PC-9 (cell line): ENCODE data around the gene TPM2. TPM values are rescaled to one million over a fixed set of nuclear protein-coding genes. Genes with fewer than 3 reads are reported as not detected.

Experiments
- BruUV-seq: library from RNA; stranded (reverse); fragments of 400-500 nt; replicated peaks from 2 replicates; lab custom pipeline; 2021; lab: Mats Ljungman, UMichigan
- CTCF ChIA-PET: fragments of 300-600 bp; sonication (Branson Sonifier 250); formaldehyde crosslinking; loops from one replicate; lab custom pipeline; 2022; ENCODE audit warnings: antibody characterized with exemption; lab: Charles Lee
- POLR2A ChIA-PET: fragments of 300-600 bp; sonication (Branson Sonifier 250); formaldehyde crosslinking; loops from one replicate; lab custom pipeline; 2022; ENCODE audit warnings: antibody characterized with exemption; ENCODE audit not compliant: unreplicated experiment; lab: Charles Lee
- DNase-seq, 2 experiments: peaks; one replicate each; pipeline versions ENCODE4 v3.0.0 to v3.0.0-alpha.2; 2015 to 2022; ENCODE audit warnings: mixed read lengths in 1 of 2
- H2AFZ ChIP-seq: fragments of 200-600 bp; sonication (generic); 2 replicates; pipeline ENCODE4 v1.8.1; 2017; ENCODE audit warnings: antibody characterized with exemption
- H3F3A ChIP-seq: fragments of 200-600 bp; sonication (generic); 2 replicates; pipeline ENCODE4 v1.8.1; 2017; ENCODE audit warnings: antibody characterized with exemption, mild to moderate bottlenecking, low read depth; ENCODE audit not compliant: insufficient read depth
- H3K27ac ChIP-seq: fragments of 200-600 bp; sonication (generic); 2 replicates; pipeline ENCODE4 v1.6.1; 2016; ENCODE audit warnings: mixed run types
- H3K27me3 ChIP-seq: fragments of 200-600 bp; sonication (generic); 2 replicates; pipeline ENCODE4 v1.6.1; 2016; ENCODE audit warnings: low read depth, mixed run types; ENCODE audit not compliant: insufficient read depth
- H3K36me3 ChIP-seq: fragments of 200-600 bp; sonication (generic); 2 replicates; pipeline ENCODE4 v1.6.1; 2016; ENCODE audit warnings: low read depth, mixed run types
- H3K4me1 ChIP-seq: fragments of 200-600 bp; sonication (generic); replicated peaks from 2 replicates; pipeline ENCODE4 v1.6.1; 2016; ENCODE audit warnings: mixed run types; ENCODE audit not compliant: insufficient read depth
- H3K4me2 ChIP-seq: fragments of 200-600 bp; sonication (generic); 2 replicates; pipeline ENCODE4 v1.6.1; 2017; ENCODE audit warnings: mixed run types
- H3K4me3 ChIP-seq: fragments of 200-600 bp; sonication (generic); 2 replicates; pipeline ENCODE4 v1.6.1; 2016; ENCODE audit warnings: mixed run types
- H3K79me2 ChIP-seq: fragments of 200-600 bp; sonication (generic); 2 replicates; pipeline ENCODE4 v1.6.1; 2017; ENCODE audit warnings: low read depth, mixed run types
- H3K9me2 ChIP-seq: fragments of 200-600 bp; sonication (generic); 2 replicates; pipeline ENCODE4 v1.8.1; 2017; ENCODE audit warnings: mild to moderate bottlenecking; ENCODE audit not compliant: insufficient read depth
- H3K9me3 ChIP-seq: fragments of 200-600 bp; sonication (generic); 2 replicates; pipeline ENCODE4 v1.8.1; 2016; ENCODE audit warnings: low read depth; ENCODE audit not compliant: insufficient read depth
- H4K20me1 ChIP-seq: fragments of 200-600 bp; sonication (generic); 2 replicates; pipeline ENCODE4 v1.8.1; 2017; ENCODE audit not compliant: insufficient read depth
- CTCF ChIP-seq: fragments of 200-600 bp; sonication (generic); conservative IDR thresholded peaks from 2 replicates; pipeline ENCODE4 v1.6.1; 2017; ENCODE audit warnings: mixed run types, antibody characterized with exemption, mild to moderate bottlenecking, moderate library complexity
- EZH2 ChIP-seq: fragments of 200-600 bp; sonication (generic); IDR thresholded peaks from 2 replicates; pipeline ENCODE4 v1.8.0; 2017; ENCODE audit warnings: antibody characterized with exemption, low read depth
- intact Hi-C: fragments of 100-400 bp; cut with micrococcal nuclease; formaldehyde crosslinking; loops from one replicate; pipeline ENCODE4 v1.10.0; 2022; ENCODE audit not compliant: unreplicated experiment
- total RNA-seq: library from RNA; stranded (reverse); gene quantifications from 2 replicates; pipeline ENCODE4 v1.2.3, GENCODE V29; 2021

The TPM2 gene
- total RNA-seq, 1 experiment from 2014 or later: 30.5 TPM

GRCh38 chr9:35732800-35733541 lies 43.2 kb upstream of the TPM2 start:
- DNase-seq: peak; percentile 53 to 63
- no peaks in the 10 kb centered on the region for H3K9me2 ChIP-seq
- intact Hi-C loops: loop anchor here (1.0 to 10.0 kb wide), 5 partner anchors 16 to 248 kb away; partner anchors contain the start of genes CCDC107, GBA2, RGP1 and RMRP
- ChIA-PET POLR2A (interaction anchor here (0.7 to 2.4 kb wide), 3 partner anchors 17 to 81 kb away, joined by 3 to 28 read pairs (median 6); partner anchors contain the start of genes CCDC107 and RMRP), CTCF (interaction anchor here (0.5 to 1.6 kb wide), 4 partner anchors 15 to 72 kb away, joined by 3 to 8 read pairs (median 4); no protein-coding TSS in a partner anchor)
- peak overlapping the region; percentile 93 for H2AFZ ChIP-seq
- peak overlapping the region; percentile 79 for H3K27ac ChIP-seq
- H3K4me3 ChIP-seq: peak overlapping the region; percentile 86
- H4K20me1 ChIP-seq: peaks cover 5% of the 10 kb centered on the region; the same call in 1 of the 2 replicates
- H3K79me2 ChIP-seq: peaks cover 53% of the 10 kb centered on the region
- no peak; the same call in 1 of the 2 replicates for TF ChIP-seq CTCF
- no peak for TF ChIP-seq EZH2
- peak overlapping the region; percentile 84 for H3K4me2 ChIP-seq
- TSS peak; percentile 56 for BruUV-seq
- H3K9me3 ChIP-seq: no peaks in the 10 kb centered on the region
- 0 out of 2 replicates have a peak, but pooled peaks cover 12% of the 10 kb centered on the region for H3K36me3 ChIP-seq
- peaks cover 38% of the 10 kb centered on the region for H3F3A ChIP-seq
- H3K4me1 ChIP-seq: peaks cover 41% of the 10 kb centered on the region
- no peaks in the 10 kb centered on the region for H3K27me3 ChIP-seq

- peak within 1 kb of the TSS; percentile 79 for H3K27ac ChIP-seq
Measured at GRCh38 chr9:35732185-35732799, 42.6 kb upstream of the TPM2 start, which contains the start of the genes CREB3 and TLN1. CREB3 (plus strand) TSS chr9:35732666; CDS start chr9:35732773, 107 bp downstream. TLN1 (minus strand) TSS chr9:35732195; CDS start chr9:35725694, 6,501 bp downstream.

More at GRCh38 chr9:35732185-35732799, 42.6 kb upstream of the TPM2 start, which contains the start of the genes CREB3 and TLN1:
- Histone ChIP-seq H3K4me2 (peak within 1 kb of the TSS; percentile 89), H3K9me2 (no peaks in the 10 kb centered on the region), H3K9me3 (no peaks in the 10 kb centered on the region), H4K20me1 (peaks cover 6% of the 10 kb centered on the region; the same call in 1 of the 2 replicates), H3K27me3 (no peaks in the 10 kb centered on the region), H2AFZ (peak within 1 kb of the TSS; percentile 93), H3K4me1 (peaks cover 48% of the 10 kb centered on the region), H3F3A (peaks cover 35% of the 10 kb centered on the region), H3K79me2 (peaks cover 59% of the 10 kb centered on the region), H3K36me3 (0 out of 2 replicates have a peak, but pooled peaks cover 12% of the 10 kb centered on the region), H3K4me3 (peak within 1 kb of the TSS; percentile 86)
- POLR2A ChIA-PET: interaction anchor here (0.7 to 2.4 kb wide), 4 partner anchors 17 to 81 kb away, joined by 3 to 28 read pairs (median 6); partner anchors contain the start of genes CCDC107 and RMRP
- BruUV-seq: no TSS peak
- TF ChIP-seq CTCF: no peak
- no peak for TF ChIP-seq EZH2
- CTCF ChIA-PET: interaction anchor here (0.9 to 1.6 kb wide), 3 partner anchors 16 to 71 kb away, joined by 3 to 4 read pairs (median 4); no protein-coding TSS in a partner anchor
- peak; percentile 92 to 96 for DNase-seq
- intact Hi-C loops: loop anchor here (1.0 to 10.0 kb wide), 5 partner anchors 17 to 247 kb away; partner anchors contain the start of genes CCDC107, GBA2, RGP1 and RMRP
